GM21786 (cell line): ENCODE data around the gene NAV1.
"Not testable (repeated sequence)": the region's sequence is repeated elsewhere in the genome, so short reads cannot be mapped to it uniquely, and the experiment has no call there.

Source experiments
- ATAC-seq: cut with Tn5 transposase; IDR thresholded peaks from one replicate; pipeline ENCODE4 v1.9.1; 2021; ENCODE audit not compliant: unreplicated experiment

The NAV1 gene

GRCh38 chr1:201563941-201564340 is 25.0 kb downstream of the NAV1 start:
- no peak for ATAC-seq

- ATAC-seq, result no peak
Observed at GRCh38 chr1:201565024-201565730, 26.2 kb downstream of the NAV1 start.

- ATAC-seq, result no peak
Observed at GRCh38 chr1:201565771-201566528, 27.0 kb downstream of the NAV1 start.

GRCh38 chr1:201566529-201566823 is 27.5 kb downstream of the NAV1 start:
- no peak for ATAC-seq

GRCh38 chr1:201566933-201567801 is 28.2 kb downstream of the NAV1 start:
- no peak for ATAC-seq

GRCh38 chr1:201568265-201568664 is 29.3 kb downstream of the NAV1 start:
- no peak for ATAC-seq

GRCh38 chr1:201568859-201569294 is 29.9 kb downstream of the NAV1 start:
- ATAC-seq, result no peak

- ATAC-seq, result no peak
Observed at GRCh38 chr1:201570181-201570885, 31.4 kb downstream of the NAV1 start.

- ATAC-seq, result no peak
Observed at GRCh38 chr1:201570886-201571624, 32.1 kb downstream of the NAV1 start.

- no peak for ATAC-seq
Observed at GRCh38 chr1:201573030-201573429, 34.1 kb downstream of the NAV1 start.

- no peak for ATAC-seq
Observed at GRCh38 chr1:201573923-201574322, 35.0 kb downstream of the NAV1 start.

- ATAC-seq, result no peak
Observed at GRCh38 chr1:201575912-201576311, 37.0 kb downstream of the NAV1 start.

- no peak for ATAC-seq
Observed at GRCh38 chr1:201576914-201577313, 38.0 kb downstream of the NAV1 start.

GRCh38 chr1:201578008-201578888 is 39.3 kb downstream of the NAV1 start:
- no peak for ATAC-seq

GRCh38 chr1:201581371-201581770 is 42.4 kb downstream of the NAV1 start:
- ATAC-seq, result not testable (repeated sequence)

- no peak for ATAC-seq
Observed at GRCh38 chr1:201582705-201583442, 43.9 kb downstream of the NAV1 start.

- no peak for ATAC-seq
Observed at GRCh38 chr1:201583663-201584062, 44.7 kb downstream of the NAV1 start.

- ATAC-seq, result no peak
Observed at GRCh38 chr1:201584471-201585092, 45.7 kb downstream of the NAV1 start.
